Ishikawa (cell line): ENCODE data around the gene MRGPRD.

Experiments used
- TAF1 ChIP-seq: IDR thresholded peaks from 2 replicates; pipeline ENCODE4 v1.6.1; 2012; ENCODE audit warnings: low read depth, mild to moderate bottlenecking
- TEAD4 ChIP-seq: IDR thresholded peaks from 2 replicates; pipeline ENCODE4 v1.6.1; 2012
- YY1 ChIP-seq: IDR thresholded peaks from 2 replicates; pipeline ENCODE4 v1.6.1; 2012; ENCODE audit warnings: low read depth
- ZBTB7A ChIP-seq: IDR thresholded peaks from 2 replicates; pipeline ENCODE4 v1.6.1; 2012; ENCODE audit warnings: low read depth

GRCh38 chr11:68978626-68978930 lies 2.2 kb downstream of the MRGPRD start:
- no peak for TF ChIP-seq TEAD4
- TF ChIP-seq ZBTB7A, result no peak
- TF ChIP-seq YY1, result no peak
- no peak for TF ChIP-seq TAF1
